WTC11 (cell line): ENCODE data around the gene CAPN9. TPM values are rescaled to one million over a fixed set of nuclear protein-coding genes. Genes with fewer than 3 reads are reported as not detected.

ENCODE experiments used
- ATAC-seq: fragments of 200-7000 bp; cut with Tn5 transposase; 2 replicates; pipeline ENCODE4 v1.10.0; 2021; ENCODE audit warnings: mild to moderate bottlenecking, moderate library complexity
- CTCF ChIA-PET: fragments of 300-600 bp; sonication (Branson Sonifier 250); formaldehyde crosslinking; loops from one replicate; lab custom pipeline; 2021; ENCODE audit warnings: antibody characterized with exemption; lab: Charles Lee
- POLR2A ChIA-PET: fragments of 350-600 bp; sonication (Branson Sonifier 250); formaldehyde crosslinking; loops from one replicate; lab custom pipeline; 2021; ENCODE audit warnings: antibody characterized with exemption; lab: Charles Lee
- DNase-seq: peaks from one replicate; pipeline ENCODE4 v3.0.0; 2021; ENCODE audit warnings: low spot score
- H3K27ac Mint-ChIP-seq: 2 replicates; pipeline ENCODE4 v1.8.0; 2021; ENCODE audit warnings: mixed read lengths
- H3K27me3 Mint-ChIP-seq: 2 replicates; pipeline ENCODE4 v1.8.0; 2021; ENCODE audit warnings: low read depth, mild to moderate bottlenecking, moderate library complexity, mixed read lengths
- H3K36me3 Mint-ChIP-seq: 2 replicates; pipeline ENCODE4 v1.8.0; 2021; ENCODE audit warnings: mixed read lengths
- H3K4me1 Mint-ChIP-seq: 2 replicates; pipeline ENCODE4 v1.8.0; 2022; ENCODE audit warnings: mixed read lengths
- H3K4me3 Mint-ChIP-seq: 2 replicates; pipeline ENCODE4 v1.8.0; 2021; ENCODE audit warnings: mild to moderate bottlenecking, moderate library complexity, mixed read lengths
- H3K9me3 Mint-ChIP-seq: 2 replicates; pipeline ENCODE4 v1.8.0; 2021; ENCODE audit warnings: mixed read lengths
- AR ChIP-seq: fragments of 250-450 bp; sonication (Bioruptor Pico); IDR thresholded peaks from 2 replicates; pipeline ENCODE4 v1.9.0; 2021; ENCODE audit warnings: mild to moderate bottlenecking
- ATF6 ChIP-seq: sonication (generic); formaldehyde crosslinking; IDR thresholded peaks from 2 replicates; pipeline ENCODE4 v1.8.1; 2023; ENCODE audit warnings: mild to moderate bottlenecking, missing genetic modification reagents
- CREB1 ChIP-seq: sonication (generic); formaldehyde crosslinking; IDR thresholded peaks from 2 replicates; pipeline ENCODE4 v1.8.0; 2023; ENCODE audit warnings: mild to moderate bottlenecking, missing genetic modification reagents
- CREM ChIP-seq: sonication (generic); formaldehyde crosslinking; IDR thresholded peaks from 2 replicates; pipeline ENCODE4 v1.8.1; 2022; ENCODE audit warnings: mild to moderate bottlenecking, missing genetic modification reagents, moderate library complexity
- EMX1 ChIP-seq: fragments of 250-450 bp; sonication (Bioruptor Pico); IDR thresholded peaks from 2 replicates; pipeline ENCODE4 v1.8.0; 2021; ENCODE audit warnings: mild to moderate bottlenecking
- ESRRA ChIP-seq: sonication (generic); formaldehyde crosslinking; IDR thresholded peaks from 2 replicates; pipeline ENCODE4 v1.8.1; 2022; ENCODE audit warnings: mild to moderate bottlenecking, missing genetic modification reagents, borderline replicate concordance
- ETV6 ChIP-seq: sonication (generic); formaldehyde crosslinking; IDR thresholded peaks from 2 replicates; pipeline ENCODE4 v1.8.1; 2022; ENCODE audit warnings: mild to moderate bottlenecking, missing genetic modification reagents
- FOXK1 ChIP-seq: sonication (generic); formaldehyde crosslinking; IDR thresholded peaks from 2 replicates; pipeline ENCODE4 v1.8.0; 2022; ENCODE audit warnings: mild to moderate bottlenecking, moderate library complexity, missing genetic modification reagents
- FOXP1 ChIP-seq: sonication (generic); formaldehyde crosslinking; IDR thresholded peaks from 2 replicates; pipeline ENCODE4 v1.8.0; 2022; ENCODE audit warnings: missing genetic modification reagents, mild to moderate bottlenecking, moderate library complexity, borderline replicate concordance
- GABPB1 ChIP-seq: sonication (generic); formaldehyde crosslinking; IDR thresholded peaks from 2 replicates; pipeline ENCODE4 v1.8.1; 2023; ENCODE audit warnings: mild to moderate bottlenecking, missing genetic modification reagents
- GTF2I ChIP-seq: fragments of 250-450 bp; sonication (Bioruptor Pico); conservative IDR thresholded peaks from 2 replicates; pipeline ENCODE4 v1.4.0; 2021; ENCODE audit warnings: mild to moderate bottlenecking
- IRF2 ChIP-seq: sonication (generic); formaldehyde crosslinking; IDR thresholded peaks from 2 replicates; pipeline ENCODE4 v1.8.0; 2022; ENCODE audit warnings: low read depth, missing genetic modification reagents, borderline replicate concordance
- MLX ChIP-seq: sonication (generic); formaldehyde crosslinking; IDR thresholded peaks from 2 replicates; pipeline ENCODE4 v1.8.1; 2023; ENCODE audit warnings: mild to moderate bottlenecking, missing genetic modification reagents, moderate library complexity
- MYBL2 ChIP-seq: sonication (generic); formaldehyde crosslinking; IDR thresholded peaks from 2 replicates; pipeline ENCODE4 v1.8.1; 2023; ENCODE audit warnings: mild to moderate bottlenecking, moderate library complexity, missing genetic modification reagents
- NFATC4 ChIP-seq: fragments of 250-450 bp; sonication (Bioruptor Pico); IDR thresholded peaks from 2 replicates; pipeline ENCODE4 v1.9.0; 2021; ENCODE audit warnings: mild to moderate bottlenecking
- OVOL2 ChIP-seq: fragments of 250-450 bp; sonication (Bioruptor Pico); IDR thresholded peaks from 2 replicates; pipeline ENCODE4 v1.9.0; 2021; ENCODE audit warnings: mild to moderate bottlenecking, borderline replicate concordance
- SMAD3 ChIP-seq: sonication (generic); formaldehyde crosslinking; IDR thresholded peaks from 2 replicates; pipeline ENCODE4 v1.8.0; 2022; ENCODE audit warnings: missing genetic modification reagents, mild to moderate bottlenecking, borderline replicate concordance
- SP1 ChIP-seq: sonication (generic); formaldehyde crosslinking; conservative IDR thresholded peaks from 2 replicates; pipeline ENCODE4 v1.8.1; 2022; ENCODE audit warnings: missing genetic modification reagents
- STAT6 ChIP-seq: sonication (generic); formaldehyde crosslinking; conservative IDR thresholded peaks from 2 replicates; pipeline ENCODE4 v1.8.1; 2023; ENCODE audit warnings: mild to moderate bottlenecking, low read depth, missing genetic modification reagents, moderate library complexity
- TEAD4 ChIP-seq: sonication (generic); formaldehyde crosslinking; IDR thresholded peaks from 2 replicates; pipeline ENCODE4 v1.8.0; 2022; ENCODE audit warnings: mild to moderate bottlenecking, missing genetic modification reagents
- TP53 ChIP-seq: sonication (generic); formaldehyde crosslinking; IDR thresholded peaks from 2 replicates; pipeline ENCODE4 v1.8.1; 2023; ENCODE audit warnings: mild to moderate bottlenecking, missing genetic modification reagents
- ZBTB43 ChIP-seq: sonication (generic); formaldehyde crosslinking; IDR thresholded peaks from 2 replicates; pipeline ENCODE4 v1.8.1; 2023; ENCODE audit warnings: mild to moderate bottlenecking, missing genetic modification reagents
- ZMAT4 ChIP-seq: fragments of 250-450 bp; sonication (Bioruptor Pico); IDR thresholded peaks from 2 replicates; pipeline ENCODE4 v1.9.0; 2021; ENCODE audit warnings: mild to moderate bottlenecking
- ZNF219 ChIP-seq: sonication (generic); formaldehyde crosslinking; IDR thresholded peaks from 2 replicates; pipeline ENCODE4 v1.8.0; 2023; ENCODE audit warnings: missing genetic modification reagents, mild to moderate bottlenecking, borderline replicate concordance
- ZNF423 ChIP-seq: fragments of 250-450 bp; sonication (Bioruptor Pico); IDR thresholded peaks from 2 replicates; pipeline ENCODE4 v2.1.2; 2022; ENCODE audit warnings: mild to moderate bottlenecking, moderate library complexity
- ZNF671 ChIP-seq: fragments of 250-450 bp; sonication (Bioruptor Pico); IDR thresholded peaks from 2 replicates; pipeline ENCODE4 v1.8.0; 2021; ENCODE audit warnings: mild to moderate bottlenecking
- total RNA-seq: library from RNA; stranded (reverse); gene quantifications from 3 replicates; pipeline ENCODE4 v1.2.3, GENCODE V29; 2021

CAPN9 gene
- total RNA-seq, 1 experiment from 2014 or later: not detected

- Mint-ChIP-seq H3K4me1 (no peaks in the 10 kb centered on the region), H3K4me3 (no peak overlapping the region), H3K27me3 (peaks cover 46% of the 10 kb centered on the region), H3K36me3 (no peaks in the 10 kb centered on the region), H3K9me3 (no peaks in the 10 kb centered on the region), H3K27ac (no peak overlapping the region)
- no peak for TF ChIP-seq FOXP1 (CRISPR knock-in tag)
- TF ChIP-seq ETV6 (CRISPR knock-in tag): no peak
- no peak for TF ChIP-seq ATF6 (CRISPR knock-in tag)
- TF ChIP-seq MLX (CRISPR knock-in tag): no peak
- TF ChIP-seq IRF2 (CRISPR knock-in tag): no peak
- TF ChIP-seq MYBL2 (CRISPR knock-in tag): no peak
- no peak for TF ChIP-seq ZMAT4
- TF ChIP-seq NFATC4 (CRISPR knock-in tag): no peak
- TF ChIP-seq OVOL2: no peak
- no peak for TF ChIP-seq EMX1
- no peak for TF ChIP-seq CREM
- no peak for TF ChIP-seq ZNF219
- no peak for TF ChIP-seq GTF2I
- no peak for TF ChIP-seq GABPB1
- no peak for TF ChIP-seq TP53
- TF ChIP-seq STAT6 (CRISPR knock-in tag): no peak
- TF ChIP-seq SMAD3 (CRISPR knock-in tag): no peak
- DNase-seq (no peak), ATAC-seq (no peak)
- CTCF ChIA-PET: interaction anchor here (0.9 to 1.9 kb wide), 3 partner anchors 22 to 122 kb away, joined by 3 to 4 read pairs (median 3); partner anchors contain the start of gene C1orf198
- POLR2A ChIA-PET: no interaction called here
Observed at GRCh38 chr1:230794431-230794830, 47.2 kb downstream of the CAPN9 start.

- peaks cover 52% of the 10 kb centered on the region for H3K27me3 Mint-ChIP-seq
- CTCF ChIA-PET: interaction anchor here (0.9 to 1.9 kb wide), 3 partner anchors 22 to 122 kb away, joined by 3 to 4 read pairs (median 3); partner anchors contain the start of gene C1orf198
- TF ChIP-seq ZNF423 (CRISPR knock-in tag): no peak
- no peak for TF ChIP-seq CREB1
- TF ChIP-seq FOXP1 (CRISPR knock-in tag): no peak
- no peak for TF ChIP-seq SP1 (CRISPR knock-in tag)
- no peak for TF ChIP-seq SMAD3 (CRISPR knock-in tag)
- TF ChIP-seq AR (CRISPR knock-in tag): no peak
- TF ChIP-seq ZNF671 (CRISPR knock-in tag): no peak
- no peak for TF ChIP-seq ESRRA (CRISPR knock-in tag)
- TF ChIP-seq ZBTB43 (CRISPR knock-in tag): no peak
- no peak for TF ChIP-seq FOXK1 (CRISPR knock-in tag)
- no peak for TF ChIP-seq TEAD4 (CRISPR knock-in tag)
- no peak for TF ChIP-seq ZMAT4
Observed at GRCh38 chr1:230794871-230795605, 47.9 kb downstream of the CAPN9 start.

More at GRCh38 chr1:230794871-230795605, 47.9 kb downstream of the CAPN9 start:
- no peak for DNase-seq
- ATAC-seq: no peak
- Mint-ChIP-seq H3K27ac (no peak overlapping the region), H3K4me1 (no peaks in the 10 kb centered on the region), H3K36me3 (no peaks in the 10 kb centered on the region), H3K4me3 (no peak overlapping the region), H3K9me3 (no peaks in the 10 kb centered on the region)
- POLR2A ChIA-PET: no interaction called here
